Adrenal gland (tissue), 12 donors: ENCODE measurements around the gene FNBP1L. TPM values are rescaled to one million over a fixed set of nuclear protein-coding genes. Genes with fewer than 3 reads are reported as not detected.

Experiments used
- DNase-seq, 7 donors: peaks; one replicate each; pipeline ENCODE4 v3.0.0-alpha.2; 2019 to 2020
- H3K27ac ChIP-seq, 5 donors: fragments of 200-600 bp; sonication (generic) in 4 of 5; 1 replicate in 3 of 5; 2 replicates in 2 of 5; pipeline versions ENCODE4 v1.5.1 to v1.8.0; 2016 to 2020; ENCODE audit warnings: mild to moderate bottlenecking in 1 of 5
- H3K27me3 ChIP-seq: fragments of 200-600 bp; 2 replicates; pipeline ENCODE4 v1.8.0; 2021
- H3K36me3 ChIP-seq, 2 donors: fragments of 200-600 bp; replicated peaks in 1 of 2; 1 replicate in 1 of 2; 2 replicates in 1 of 2; pipeline versions ENCODE4 v1.5.1 to v1.8.0; 2018 to 2022
- H3K4me1 ChIP-seq, 2 donors: fragments of 200-600 bp; replicated peaks in 1 of 2; 1 replicate in 1 of 2; 2 replicates in 1 of 2; pipeline versions ENCODE4 v1.5.1 to v1.8.0; 2018 to 2021
- H3K4me3 ChIP-seq, 4 donors: fragments of 200-600 bp; sonication (generic) in 3 of 4; one replicate each; pipeline ENCODE4 v1.5.1; 2016 to 2018
- H3K9me3 ChIP-seq, 3 donors: fragments of 200-600 bp; sonication (generic) in 1 of 3; replicated peaks in 1 of 3; 1 replicate in 2 of 3; 2 replicates in 1 of 3; pipeline versions ENCODE4 v1.5.1 to v1.8.0; 2016 to 2021
- CTCF ChIP-seq, 6 experiments: fragments of 450-650 bp in 4 of 6; fragments of 200-600 bp in 2 of 6; sonication (generic) in 1 of 6; IDR thresholded peaks; 1 replicate in 5 of 6; 2 replicates in 1 of 6; pipeline versions ENCODE4 v1.5.1 to v1.8.0; 2016 to 2021; ENCODE audit warnings: antibody characterized with exemption in 6 of 6, mild to moderate bottlenecking in 2 of 6, moderate library complexity in 1 of 6
- POLR2A ChIP-seq, 2 donors: fragments of 450-650 bp; IDR thresholded peaks; one replicate each; pipeline ENCODE4 v1.6.1; 2017; ENCODE audit warnings: antibody characterized with exemption in 2 of 2, mild to moderate bottlenecking in 2 of 2, moderate library complexity in 1 of 2
- WGBS, 4 donors: extraction: QIAGEN DNeasy Blood & Tissue Kit in 2 of 4; methylation state at CpG; one replicate each; pipeline versions ENCODE4 v1.1.5 to v1.1.7; 2013 to 2017; 5-methylcytosine and 5-hydroxymethylcytosine counted together
- intact Hi-C, 2 donors: fragments of 100-400 bp; cut with DNase I; formaldehyde crosslinking; loops; one replicate each; pipeline versions ENCODE4 v1.14.1 to v1.15.0; 2022 to 2023
- polyA plus RNA-seq, 3 donors: library from polyadenylated mRNA; stranded (reverse); fragments of 200-250 nt in 2 of 3; fragments of 350-450 nt in 1 of 3; fragmentation: Illumina TruSeq in 1 of 3; extraction: RNeasy Lipid Tissue Mini Kit (QIAGEN cat#74804) in 1 of 3; gene quantifications; one replicate each; pipeline ENCODE4 v1.2.3, GENCODE V29; 2013 to 2014
- total RNA-seq, 9 donors: library from RNA; depleted of rRNA in 4 of 9; stranded (reverse); fragments of >200 nt in 4 of 9; fragments of 120-200 nt in 1 of 9; fragmentation: NEBNext Ultra II Directional in 1 of 9; extraction: Animal tissue kit (Norgen Biotek cat#: 25700) in 1 of 9; gene quantifications; one replicate each; pipeline versions ENCODE4 v1.1.0 to v1.2.4, GENCODE V29; 2013 to 2023
- donor health status: healthy with polysubstance abuse.
- donor health status: Bipolar disorder and iron deficiency.
- donor health status: DM: yes; HTN: yes; CAD: no.
- donor health status: DM: no; HTN: no; CAD: no.
- donor health status: DM: no; HTN: no; CAD: no.
- donor health status: DM: yes; HTN: yes; CAD: no.

Gene FNBP1L
- total and polyA plus RNA-seq, 12 donors: 6.1 to 21.4 (median 14.3) TPM

GRCh38 chr1:93433407-93433961, 14.4 kb upstream of the FNBP1L start:
- DNase-seq: no peak
- Histone ChIP-seq H3K36me3 (no peaks in the 10 kb centered on the region), H3K4me1 (peaks cover 0 to 6% of the 10 kb centered on the region in 2 donors), H3K4me3 (no peak overlapping the region), H3K27ac (no peak overlapping the region), H3K9me3 (peaks cover 0 to 5% (median 0%) of the 10 kb centered on the region in 3 donors), H3K27me3 (no peaks in the 10 kb centered on the region)
- TF ChIP-seq CTCF (IDR thresholded peaks at IDR 0.05) (no peak), POLR2A (IDR thresholded peaks at IDR 0.05) (no peak)
- WGBS, 4 donors: 76 to 85% (median 79%) methylated on average over 5 of the region's 5 CpGs
- intact Hi-C loops: loop anchor here (10.0 kb wide), 2 partner anchors 381 to 411 kb away; no protein-coding TSS in a partner anchor

GRCh38 chr1:93434088-93434487, 13.8 kb upstream of the FNBP1L start:
- Histone ChIP-seq H3K4me3 (no peak overlapping the region), H3K36me3 (no peaks in the 10 kb centered on the region), H3K4me1 (peaks cover 0 to 7% of the 10 kb centered on the region in 2 donors), H3K9me3 (peaks cover 0 to 4% (median 0%) of the 10 kb centered on the region in 3 donors), H3K27ac (no peak overlapping the region), H3K27me3 (no peaks in the 10 kb centered on the region)
- no peak for TF ChIP-seq POLR2A (IDR thresholded peaks at IDR 0.05)
- TF ChIP-seq CTCF (IDR thresholded peaks at IDR 0.05): no peak
- WGBS, 4 donors: 82 to 100% (median 91%) methylated on average over 2 to 3 of the region's 3 CpGs
- intact Hi-C loops: loop anchor here (10.0 kb wide), 2 partner anchors 381 to 411 kb away; no protein-coding TSS in a partner anchor
- no peak for DNase-seq

GRCh38 chr1:93434987-93435386, 12.9 kb upstream of the FNBP1L start:
- Histone ChIP-seq H3K27me3 (no peaks in the 10 kb centered on the region), H3K36me3 (no peaks in the 10 kb centered on the region), H3K4me1 (peaks cover 0 to 7% of the 10 kb centered on the region in 2 donors), H3K27ac (no peak overlapping the region), H3K9me3 (no peaks in the 10 kb centered on the region), H3K4me3 (no peak overlapping the region)
- DNase-seq: no peak
- intact Hi-C loops: loop anchor here (5.0 to 10.0 kb wide), 3 partner anchors 197 to 410 kb away; no protein-coding TSS in a partner anchor
- WGBS, 4 donors: 73 to 79% (median 76%) methylated on average over 4 to 5 of the region's 5 CpGs
- TF ChIP-seq POLR2A (IDR thresholded peaks at IDR 0.05): no peak
- no peak for TF ChIP-seq CTCF (IDR thresholded peaks at IDR 0.05)

GRCh38 chr1:93435443-93435842, 12.5 kb upstream of the FNBP1L start:
- Histone ChIP-seq H3K36me3 (no peaks in the 10 kb centered on the region), H3K4me1 (peaks cover 0 to 7% of the 10 kb centered on the region in 2 donors), H3K27me3 (no peaks in the 10 kb centered on the region), H3K27ac (no peak overlapping the region), H3K4me3 (no peak overlapping the region), H3K9me3 (no peaks in the 10 kb centered on the region)
- DNase-seq: no peak
- 33 to 76% (median 71%) methylated on average over 1 to 4 of the region's 4 CpGs for WGBS, 4 donors
- intact Hi-C loops: loop anchor here (5.0 to 10.0 kb wide), 3 partner anchors 197 to 409 kb away; no protein-coding TSS in a partner anchor
- no peak for TF ChIP-seq POLR2A (IDR thresholded peaks at IDR 0.05)
- no peak for TF ChIP-seq CTCF (IDR thresholded peaks at IDR 0.05)
